HEK293 (cell line): ENCODE data around the gene LPXN.

Source experiments
- CTCF ChIA-PET: fragments of 350-600 bp; formaldehyde crosslinking; extraction: SDS; loops from one replicate; lab custom pipeline; 2021; ENCODE audit warnings: antibody characterized with exemption; lab: Yijun Ruan, JAX
- POLR2A ChIA-PET: fragments of 300-600 bp; formaldehyde crosslinking; extraction: SDS; loops from one replicate; lab custom pipeline; 2020; ENCODE audit warnings: antibody characterized with exemption, inconsistent platforms; lab: Yijun Ruan, JAX
- H3K27ac ChIP-seq: fragments of 200-500 bp; sonication (Bioruptor generic); 2 replicates; pipeline ENCODE4 v1.5.1; 2014; ENCODE audit warnings: low read depth, low read length, control low read depth, inconsistent platforms; ENCODE audit errors: extremely low read depth
- H3K36me3 ChIP-seq, 2 experiments: fragments of 200-500 bp in 1 of 2; sonication (Bioruptor generic) in 1 of 2; 1 replicate in 1 of 2; 2 replicates in 1 of 2; pipeline ENCODE4 v1.5.1; 2014 to 2017; ENCODE audit warnings: inconsistent platforms in 2 of 2, low read length in 2 of 2; ENCODE audit not compliant: control insufficient read depth in 2 of 2, insufficient read depth in 1 of 2
- H3K4me1 ChIP-seq: fragments of 200-500 bp; sonication (Bioruptor generic); 2 replicates; pipeline ENCODE4 v1.5.1; 2014; ENCODE audit warnings: mild to moderate bottlenecking, low read length, inconsistent platforms; ENCODE audit not compliant: control insufficient read depth, insufficient read depth
- H3K4me3 ChIP-seq: 2 replicates; pipeline ENCODE4 v1.5.1; 2011; ENCODE audit warnings: low read depth, mild to moderate bottlenecking, control low read depth, low read length, moderate library complexity
- H3K9me3 ChIP-seq: fragments of 200-500 bp; sonication (Bioruptor generic); 2 replicates; pipeline ENCODE4 v1.5.1; 2014; ENCODE audit warnings: low read depth, low read length, inconsistent platforms; ENCODE audit not compliant: control insufficient read depth, insufficient read depth
- KLF8 ChIP-seq: fragments of 450-650 bp; formaldehyde crosslinking; IDR thresholded peaks from 2 replicates; pipeline ENCODE4 v1.5.1; 2016; ENCODE audit warnings: missing biosample characterization, missing genetic modification characterization
- RBAK ChIP-seq: fragments of 450-650 bp; formaldehyde crosslinking; IDR thresholded peaks from 2 replicates; pipeline ENCODE4 v1.5.1; 2016; ENCODE audit warnings: missing biosample characterization, missing genetic modification characterization
- REPIN1 ChIP-seq: fragments of 450-650 bp; formaldehyde crosslinking; IDR thresholded peaks from 2 replicates; pipeline ENCODE4 v1.5.1; 2017; ENCODE audit warnings: missing biosample characterization, missing genetic modification characterization, low read depth
- SP2 ChIP-seq: fragments of 450-650 bp; formaldehyde crosslinking; IDR thresholded peaks from 2 replicates; pipeline ENCODE4 v1.5.1; 2016; ENCODE audit warnings: missing biosample characterization, missing genetic modification characterization
- TRIM28 ChIP-seq: IDR thresholded peaks from 2 replicates; pipeline ENCODE4 v1.6.1; 2011; ENCODE audit warnings: low read length, control low read depth, borderline replicate concordance
- YY2 ChIP-seq: fragments of 450-650 bp; formaldehyde crosslinking; IDR thresholded peaks from 2 replicates; pipeline ENCODE4 v1.5.1; 2016; ENCODE audit warnings: missing biosample characterization, missing genetic modification characterization
- ZBTB20 ChIP-seq: fragments of 450-650 bp; formaldehyde crosslinking; IDR thresholded peaks from 2 replicates; pipeline ENCODE4 v1.5.1; 2016; ENCODE audit warnings: missing biosample characterization, missing genetic modification characterization
- ZNF169 ChIP-seq: fragments of 450-650 bp; formaldehyde crosslinking; IDR thresholded peaks from 2 replicates; pipeline ENCODE4 v1.5.1; 2016; ENCODE audit warnings: missing biosample characterization, missing genetic modification characterization
- ZNF239 ChIP-seq: fragments of 450-650 bp; formaldehyde crosslinking; IDR thresholded peaks from 2 replicates; pipeline ENCODE4 v1.5.1; 2016; ENCODE audit warnings: missing biosample characterization, missing genetic modification characterization
- ZNF37A ChIP-seq: fragments of 450-650 bp; IDR thresholded peaks from 2 replicates; pipeline ENCODE4 v1.5.1; 2018; ENCODE audit warnings: missing biosample characterization, missing genetic modification characterization
- ZNF423 ChIP-seq: fragments of 450-650 bp; formaldehyde crosslinking; IDR thresholded peaks from 2 replicates; pipeline ENCODE4 v1.5.1; 2016; ENCODE audit warnings: missing biosample characterization, missing genetic modification characterization
- ZNF510 ChIP-seq: fragments of 450-650 bp; formaldehyde crosslinking; IDR thresholded peaks from 2 replicates; pipeline ENCODE4 v1.5.1; 2018; ENCODE audit warnings: mild to moderate bottlenecking, missing genetic modification characterization, missing biosample characterization; ENCODE audit not compliant: insufficient replicate concordance
- ZNF792 ChIP-seq: fragments of 450-650 bp; formaldehyde crosslinking; IDR thresholded peaks from 2 replicates; pipeline ENCODE4 v1.5.1; 2016; ENCODE audit warnings: missing biosample characterization, missing genetic modification characterization
- ZNF830 ChIP-seq: fragments of 450-650 bp; IDR thresholded peaks from 2 replicates; pipeline ENCODE4 v1.5.0; 2018; ENCODE audit warnings: missing biosample characterization, missing genetic modification characterization, low read depth, mild to moderate bottlenecking, moderate library complexity
- TF ChIP-seq, protein P1 (sequence below): fragments of 450-650 bp; formaldehyde crosslinking; IDR thresholded peaks from 2 replicates; pipeline ENCODE4 v1.5.1; 2016; ENCODE audit warnings: missing biosample characterization, missing genetic modification characterization
- TF ChIP-seq, protein P2 (sequence below): fragments of 450-650 bp; formaldehyde crosslinking; IDR thresholded peaks from 2 replicates; pipeline ENCODE4 v1.5.1; 2016; ENCODE audit warnings: missing biosample characterization, missing genetic modification characterization
- TF ChIP-seq, protein P3 (sequence below): fragments of 450-650 bp; formaldehyde crosslinking; IDR thresholded peaks from 2 replicates; pipeline ENCODE4 v1.5.0; 2017; ENCODE audit warnings: missing biosample characterization, missing genetic modification characterization, borderline replicate concordance
- TF ChIP-seq, protein P4 (sequence below): fragments of 450-650 bp; formaldehyde crosslinking; IDR thresholded peaks from 2 replicates; pipeline ENCODE4 v1.5.1; 2016; ENCODE audit warnings: missing biosample characterization, missing genetic modification characterization, borderline replicate concordance
- TF ChIP-seq, protein P5 (sequence below): fragments of 450-650 bp; formaldehyde crosslinking; IDR thresholded peaks from 2 replicates; pipeline ENCODE4 v1.5.1; 2016; ENCODE audit warnings: missing biosample characterization, missing genetic modification characterization
- TF ChIP-seq, protein P6 (sequence below): fragments of 450-650 bp; formaldehyde crosslinking; IDR thresholded peaks from 2 replicates; pipeline ENCODE4 v1.5.1; 2016; ENCODE audit warnings: missing biosample characterization, missing genetic modification characterization

Gene LPXN

DNA sequence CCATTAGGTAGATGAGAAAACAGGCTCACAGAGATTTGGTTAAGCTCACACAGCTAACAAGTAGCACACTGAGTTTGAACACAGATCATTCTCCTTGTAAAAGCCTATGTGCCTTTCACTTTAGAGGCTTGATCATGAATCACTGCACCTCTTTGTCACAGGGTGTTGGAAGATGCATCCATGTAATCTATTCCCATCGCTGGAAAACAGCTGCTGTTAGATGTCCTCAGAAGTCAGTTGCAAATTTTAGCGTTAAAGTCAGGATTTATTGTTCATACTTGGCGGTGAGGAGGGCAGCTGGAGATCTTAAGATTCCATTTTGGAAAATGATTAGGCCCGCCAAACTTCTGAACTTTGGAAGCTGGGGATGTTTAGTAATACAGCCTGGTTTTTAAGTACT lies 49.4 kb upstream of the LPXN start:
- no peak for TF ChIP-seq KLF8 (tag by site-specific recombination)
- TF ChIP-seq SP2 (tag by site-specific recombination) = no peak
- TF ChIP-seq, protein P1, sequence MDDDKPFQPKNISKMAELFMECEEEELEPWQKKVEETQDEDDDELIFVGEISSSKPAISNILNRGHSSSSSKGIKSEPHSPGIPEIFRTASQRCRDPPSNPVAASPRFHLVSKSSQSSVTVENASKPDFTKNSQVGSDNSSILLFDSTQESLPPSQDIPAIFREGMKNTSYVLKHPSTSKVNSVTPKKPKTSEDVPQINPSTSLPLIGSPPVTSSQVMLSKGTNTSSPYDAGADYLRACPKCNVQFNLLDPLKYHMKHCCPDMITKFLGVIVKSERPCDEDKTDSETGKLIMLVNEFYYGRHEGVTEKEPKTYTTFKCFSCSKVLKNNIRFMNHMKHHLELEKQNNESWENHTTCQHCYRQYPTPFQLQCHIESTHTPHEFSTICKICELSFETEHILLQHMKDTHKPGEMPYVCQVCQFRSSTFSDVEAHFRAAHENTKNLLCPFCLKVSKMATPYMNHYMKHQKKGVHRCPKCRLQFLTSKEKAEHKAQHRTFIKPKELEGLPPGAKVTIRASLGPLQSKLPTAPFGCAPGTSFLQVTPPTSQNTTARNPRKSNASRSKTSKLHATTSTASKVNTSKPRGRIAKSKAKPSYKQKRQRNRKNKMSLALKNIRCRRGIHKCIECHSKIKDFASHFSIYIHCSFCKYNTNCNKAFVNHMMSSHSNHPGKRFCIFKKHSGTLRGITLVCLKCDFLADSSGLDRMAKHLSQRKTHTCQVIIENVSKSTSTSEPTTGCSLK (tag by site-specific recombination) = no peak
- TF ChIP-seq, protein P2, sequence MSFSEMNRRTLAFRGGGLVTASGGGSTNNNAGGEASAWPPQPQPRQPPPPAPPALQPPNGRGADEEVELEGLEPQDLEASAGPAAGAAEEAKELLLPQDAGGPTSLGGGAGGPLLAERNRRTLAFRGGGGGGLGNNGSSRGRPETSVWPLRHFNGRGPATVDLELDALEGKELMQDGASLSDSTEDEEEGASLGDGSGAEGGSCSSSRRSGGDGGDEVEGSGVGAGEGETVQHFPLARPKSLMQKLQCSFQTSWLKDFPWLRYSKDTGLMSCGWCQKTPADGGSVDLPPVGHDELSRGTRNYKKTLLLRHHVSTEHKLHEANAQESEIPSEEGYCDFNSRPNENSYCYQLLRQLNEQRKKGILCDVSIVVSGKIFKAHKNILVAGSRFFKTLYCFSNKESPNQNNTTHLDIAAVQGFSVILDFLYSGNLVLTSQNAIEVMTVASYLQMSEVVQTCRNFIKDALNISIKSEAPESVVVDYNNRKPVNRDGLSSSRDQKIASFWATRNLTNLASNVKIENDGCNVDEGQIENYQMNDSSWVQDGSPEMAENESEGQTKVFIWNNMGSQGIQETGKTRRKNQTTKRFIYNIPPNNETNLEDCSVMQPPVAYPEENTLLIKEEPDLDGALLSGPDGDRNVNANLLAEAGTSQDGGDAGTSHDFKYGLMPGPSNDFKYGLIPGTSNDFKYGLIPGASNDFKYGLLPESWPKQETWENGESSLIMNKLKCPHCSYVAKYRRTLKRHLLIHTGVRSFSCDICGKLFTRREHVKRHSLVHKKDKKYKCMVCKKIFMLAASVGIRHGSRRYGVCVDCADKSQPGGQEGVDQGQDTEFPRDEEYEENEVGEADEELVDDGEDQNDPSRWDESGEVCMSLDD (tag by site-specific recombination) = no peak
- no peak for TF ChIP-seq RBAK
- TF ChIP-seq, protein P3, sequence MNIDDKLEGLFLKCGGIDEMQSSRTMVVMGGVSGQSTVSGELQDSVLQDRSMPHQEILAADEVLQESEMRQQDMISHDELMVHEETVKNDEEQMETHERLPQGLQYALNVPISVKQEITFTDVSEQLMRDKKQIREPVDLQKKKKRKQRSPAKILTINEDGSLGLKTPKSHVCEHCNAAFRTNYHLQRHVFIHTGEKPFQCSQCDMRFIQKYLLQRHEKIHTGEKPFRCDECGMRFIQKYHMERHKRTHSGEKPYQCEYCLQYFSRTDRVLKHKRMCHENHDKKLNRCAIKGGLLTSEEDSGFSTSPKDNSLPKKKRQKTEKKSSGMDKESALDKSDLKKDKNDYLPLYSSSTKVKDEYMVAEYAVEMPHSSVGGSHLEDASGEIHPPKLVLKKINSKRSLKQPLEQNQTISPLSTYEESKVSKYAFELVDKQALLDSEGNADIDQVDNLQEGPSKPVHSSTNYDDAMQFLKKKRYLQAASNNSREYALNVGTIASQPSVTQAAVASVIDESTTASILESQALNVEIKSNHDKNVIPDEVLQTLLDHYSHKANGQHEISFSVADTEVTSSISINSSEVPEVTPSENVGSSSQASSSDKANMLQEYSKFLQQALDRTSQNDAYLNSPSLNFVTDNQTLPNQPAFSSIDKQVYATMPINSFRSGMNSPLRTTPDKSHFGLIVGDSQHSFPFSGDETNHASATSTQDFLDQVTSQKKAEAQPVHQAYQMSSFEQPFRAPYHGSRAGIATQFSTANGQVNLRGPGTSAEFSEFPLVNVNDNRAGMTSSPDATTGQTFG (tag by site-specific recombination) = no peak
- no peak for TF ChIP-seq TRIM28
- TF ChIP-seq ZNF239 (tag by site-specific recombination) = no peak
- no peak for TF ChIP-seq ZNF37A (tag by site-specific recombination)
- TF ChIP-seq ZNF510 (tag by site-specific recombination) = no peak
- no peak for TF ChIP-seq ZNF169 (tag by site-specific recombination)
- TF ChIP-seq, protein P4, sequence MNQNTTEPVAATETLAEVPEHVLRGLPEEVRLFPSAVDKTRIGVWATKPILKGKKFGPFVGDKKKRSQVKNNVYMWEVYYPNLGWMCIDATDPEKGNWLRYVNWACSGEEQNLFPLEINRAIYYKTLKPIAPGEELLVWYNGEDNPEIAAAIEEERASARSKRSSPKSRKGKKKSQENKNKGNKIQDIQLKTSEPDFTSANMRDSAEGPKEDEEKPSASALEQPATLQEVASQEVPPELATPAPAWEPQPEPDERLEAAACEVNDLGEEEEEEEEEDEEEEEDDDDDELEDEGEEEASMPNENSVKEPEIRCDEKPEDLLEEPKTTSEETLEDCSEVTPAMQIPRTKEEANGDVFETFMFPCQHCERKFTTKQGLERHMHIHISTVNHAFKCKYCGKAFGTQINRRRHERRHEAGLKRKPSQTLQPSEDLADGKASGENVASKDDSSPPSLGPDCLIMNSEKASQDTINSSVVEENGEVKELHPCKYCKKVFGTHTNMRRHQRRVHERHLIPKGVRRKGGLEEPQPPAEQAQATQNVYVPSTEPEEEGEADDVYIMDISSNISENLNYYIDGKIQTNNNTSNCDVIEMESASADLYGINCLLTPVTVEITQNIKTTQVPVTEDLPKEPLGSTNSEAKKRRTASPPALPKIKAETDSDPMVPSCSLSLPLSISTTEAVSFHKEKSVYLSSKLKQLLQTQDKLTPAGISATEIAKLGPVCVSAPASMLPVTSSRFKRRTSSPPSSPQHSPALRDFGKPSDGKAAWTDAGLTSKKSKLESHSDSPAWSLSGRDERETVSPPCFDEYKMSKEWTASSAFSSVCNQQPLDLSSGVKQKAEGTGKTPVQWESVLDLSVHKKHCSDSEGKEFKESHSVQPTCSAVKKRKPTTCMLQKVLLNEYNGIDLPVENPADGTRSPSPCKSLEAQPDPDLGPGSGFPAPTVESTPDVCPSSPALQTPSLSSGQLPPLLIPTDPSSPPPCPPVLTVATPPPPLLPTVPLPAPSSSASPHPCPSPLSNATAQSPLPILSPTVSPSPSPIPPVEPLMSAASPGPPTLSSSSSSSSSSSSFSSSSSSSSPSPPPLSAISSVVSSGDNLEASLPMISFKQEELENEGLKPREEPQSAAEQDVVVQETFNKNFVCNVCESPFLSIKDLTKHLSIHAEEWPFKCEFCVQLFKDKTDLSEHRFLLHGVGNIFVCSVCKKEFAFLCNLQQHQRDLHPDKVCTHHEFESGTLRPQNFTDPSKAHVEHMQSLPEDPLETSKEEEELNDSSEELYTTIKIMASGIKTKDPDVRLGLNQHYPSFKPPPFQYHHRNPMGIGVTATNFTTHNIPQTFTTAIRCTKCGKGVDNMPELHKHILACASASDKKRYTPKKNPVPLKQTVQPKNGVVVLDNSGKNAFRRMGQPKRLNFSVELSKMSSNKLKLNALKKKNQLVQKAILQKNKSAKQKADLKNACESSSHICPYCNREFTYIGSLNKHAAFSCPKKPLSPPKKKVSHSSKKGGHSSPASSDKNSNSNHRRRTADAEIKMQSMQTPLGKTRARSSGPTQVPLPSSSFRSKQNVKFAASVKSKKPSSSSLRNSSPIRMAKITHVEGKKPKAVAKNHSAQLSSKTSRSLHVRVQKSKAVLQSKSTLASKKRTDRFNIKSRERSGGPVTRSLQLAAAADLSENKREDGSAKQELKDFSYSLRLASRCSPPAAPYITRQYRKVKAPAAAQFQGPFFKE (tag by site-specific recombination) = no peak
- TF ChIP-seq YY2 (tag by site-specific recombination) = no peak
- no peak for TF ChIP-seq REPIN1 (tag by site-specific recombination)
- TF ChIP-seq, protein P5, sequence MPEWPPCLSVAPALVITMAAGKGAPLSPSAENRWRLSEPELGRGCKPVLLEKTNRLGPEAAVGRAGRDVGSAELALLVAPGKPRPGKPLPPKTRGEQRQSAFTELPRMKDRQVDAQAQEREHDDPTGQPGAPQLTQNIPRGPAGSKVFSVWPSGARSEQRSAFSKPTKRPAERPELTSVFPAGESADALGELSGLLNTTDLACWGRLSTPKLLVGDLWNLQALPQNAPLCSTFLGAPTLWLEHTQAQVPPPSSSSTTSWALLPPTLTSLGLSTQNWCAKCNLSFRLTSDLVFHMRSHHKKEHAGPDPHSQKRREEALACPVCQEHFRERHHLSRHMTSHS (tag by site-specific recombination) = no peak
- TF ChIP-seq, protein P6, sequence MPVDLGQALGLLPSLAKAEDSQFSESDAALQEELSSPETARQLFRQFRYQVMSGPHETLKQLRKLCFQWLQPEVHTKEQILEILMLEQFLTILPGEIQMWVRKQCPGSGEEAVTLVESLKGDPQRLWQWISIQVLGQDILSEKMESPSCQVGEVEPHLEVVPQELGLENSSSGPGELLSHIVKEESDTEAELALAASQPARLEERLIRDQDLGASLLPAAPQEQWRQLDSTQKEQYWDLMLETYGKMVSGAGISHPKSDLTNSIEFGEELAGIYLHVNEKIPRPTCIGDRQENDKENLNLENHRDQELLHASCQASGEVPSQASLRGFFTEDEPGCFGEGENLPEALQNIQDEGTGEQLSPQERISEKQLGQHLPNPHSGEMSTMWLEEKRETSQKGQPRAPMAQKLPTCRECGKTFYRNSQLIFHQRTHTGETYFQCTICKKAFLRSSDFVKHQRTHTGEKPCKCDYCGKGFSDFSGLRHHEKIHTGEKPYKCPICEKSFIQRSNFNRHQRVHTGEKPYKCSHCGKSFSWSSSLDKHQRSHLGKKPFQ (tag by site-specific recombination) = no peak
- no peak for TF ChIP-seq ZNF792 (tag by site-specific recombination)
- TF ChIP-seq ZBTB20 (tag by site-specific recombination) = no peak
- no peak for TF ChIP-seq ZNF830 (tag by site-specific recombination)
- TF ChIP-seq ZNF423 (tag by site-specific recombination) = no peak
- TF ChIP-seq, all 188 proteins: peak for 0
- Histone ChIP-seq H3K27ac (no peak overlapping the region), H3K9me3 (no peaks in the 10 kb centered on the region), H3K4me1 (no peaks in the 10 kb centered on the region), H3K4me3 (no peak overlapping the region), H3K36me3 (peaks cover 0 to 79% of the 10 kb centered on the region in 2 experiments; a peak in 2 of 3 replicates)
- POLR2A ChIA-PET = no interaction called here
- CTCF ChIA-PET = interaction anchor here (0.6 to 1.1 kb wide), 2 partner anchors 39 to 49 kb away, joined by 3 read pairs; no protein-coding TSS in a partner anchor
